GM12878 (cell line): ENCODE data around the gene MRPL50. TPM values are rescaled to one million over a fixed set of nuclear protein-coding genes. Genes with fewer than 3 reads are reported as not detected.

Experiments used
- ATAC-seq: fragments of 200-7000 bp; cut with Tn5 transposase; 3 replicates; pipeline ENCODE4 v1.9.1; 2020; ENCODE audit warnings: mild to moderate bottlenecking, moderate library complexity
- BruUV-seq: library from RNA; stranded (reverse); fragments of 400-500 nt; replicated peaks from 2 replicates; lab custom pipeline; 2021; lab: Mats Ljungman, UMichigan
- CTCF ChIA-PET: fragments of 300-600 bp; sonication (Branson Sonifier 250); formaldehyde crosslinking; extraction: SDS; loops from one replicate; lab custom pipeline; 2021; ENCODE audit warnings: inconsistent platforms; lab: Yijun Ruan, JAX
- POLR2A ChIA-PET: fragments of 350-600 bp; formaldehyde crosslinking; extraction: SDS; loops from one replicate; lab custom pipeline; 2021; ENCODE audit warnings: inconsistent platforms; lab: Charles Lee
- RAD21 ChIA-PET: fragments of 300-600 bp; sonication (Branson Sonifier 250); formaldehyde crosslinking; loops from one replicate; lab custom pipeline; 2023; ENCODE audit warnings: antibody characterized with exemption; ENCODE audit not compliant: unreplicated experiment; lab: Charles Lee
- SMC1A ChIA-PET: fragments of 300-600 bp; sonication (Branson Sonifier 250); formaldehyde crosslinking; loops from one replicate; lab custom pipeline; 2023; ENCODE audit not compliant: unreplicated experiment, uncharacterized antibody; lab: Charles Lee
- DNase-seq: peaks from one replicate; pipeline ENCODE4 v3.0.0-alpha.2; 2011; ENCODE audit warnings: low read depth, low spot score
- FAIRE-seq: peaks from 3 replicates; lab custom pipeline; 2011; peaks lifted over from hg19 to GRCh38; lab: Jason Lieb, UNC
- H2AFZ ChIP-seq: 2 replicates; pipeline ENCODE4 v1.6.0; 2011; ENCODE audit warnings: low read depth, low read length, control low read depth; ENCODE audit not compliant: control insufficient read depth
- H3K27ac ChIP-seq: 2 replicates; pipeline ENCODE4 v1.5.1; 2011; ENCODE audit warnings: control low read depth; ENCODE audit not compliant: control insufficient read depth, insufficient read depth
- H3K27me3 ChIP-seq, 2 experiments: replicated peaks in 1 of 2; 2 replicates each; pipeline versions ENCODE4 v1.6.0 to v1.6.1; 2011; ENCODE audit warnings: low read length in 1 of 2; ENCODE audit not compliant: control insufficient read depth in 2 of 2, insufficient read depth in 2 of 2
- H3K36me3 ChIP-seq, 2 experiments: 2 replicates each; pipeline ENCODE4 v1.5.1; 2011; ENCODE audit warnings: low read length in 1 of 2; ENCODE audit not compliant: control insufficient read depth in 2 of 2, insufficient read depth in 2 of 2
- H3K4me1 ChIP-seq: 2 replicates; pipeline ENCODE4 v1.6.1; 2011; ENCODE audit warnings: mild to moderate bottlenecking, low read length, moderate library complexity, mixed read lengths; ENCODE audit not compliant: control insufficient read depth, insufficient read depth
- H3K4me2 ChIP-seq: 2 replicates; pipeline ENCODE4 v1.6.0; 2011; ENCODE audit warnings: control low read depth; ENCODE audit not compliant: control insufficient read depth, insufficient read depth
- H3K4me3 ChIP-seq: fragments of 200-600 bp; sonication (generic); 2 replicates; pipeline ENCODE4 v1.5.1; 2016
- H3K79me2 ChIP-seq: 2 replicates; pipeline ENCODE4 v1.6.0; 2011; ENCODE audit warnings: low read length; ENCODE audit not compliant: control insufficient read depth, insufficient read depth
- H3K9ac ChIP-seq: 2 replicates; pipeline ENCODE4 v1.8.0; 2011; ENCODE audit warnings: low read length, control low read depth, mixed read lengths; ENCODE audit not compliant: control insufficient read depth, insufficient read depth
- H3K9me3 ChIP-seq: replicated peaks from 3 replicates; pipeline ENCODE4 v1.5.1; 2011; ENCODE audit warnings: mild to moderate bottlenecking, low read length; ENCODE audit not compliant: control insufficient read depth, insufficient read depth
- H4K20me1 ChIP-seq: 2 replicates; pipeline ENCODE4 v1.6.0; 2011; ENCODE audit not compliant: control insufficient read depth, insufficient read depth
- ATF7 ChIP-seq: fragments of 450-650 bp; IDR thresholded peaks from 2 replicates; pipeline ENCODE4 v1.6.1; 2016; ENCODE audit warnings: low read depth, mild to moderate bottlenecking
- BCL3 ChIP-seq: IDR thresholded peaks from 2 replicates; pipeline ENCODE4 v1.6.1; 2011; ENCODE audit warnings: borderline replicate concordance, low read depth, mild to moderate bottlenecking, moderate library complexity, low read length; ENCODE audit not compliant: insufficient read depth, poor library complexity, severe bottlenecking
- BRCA1 ChIP-seq: IDR thresholded peaks from 2 replicates; pipeline ENCODE4 v1.6.1; 2011; ENCODE audit warnings: low read depth, low read length, improper control_type of control experiment
- CHD2 ChIP-seq: IDR thresholded peaks from 2 replicates; pipeline ENCODE4 v1.6.1; 2011; ENCODE audit warnings: low read depth, low read length, improper control_type of control experiment, borderline replicate concordance
- CREB1 ChIP-seq: IDR thresholded peaks from 2 replicates; pipeline ENCODE4 v1.6.1; 2012; ENCODE audit warnings: low read depth, mild to moderate bottlenecking, inconsistent platforms
- E2F4 ChIP-seq: IDR thresholded peaks from 2 replicates; pipeline ENCODE4 v1.6.1; 2012; ENCODE audit warnings: low read depth, low read length, improper control_type of control experiment
- EZH2 ChIP-seq: IDR thresholded peaks from 2 replicates; pipeline ENCODE4 v1.6.1; 2012; ENCODE audit warnings: low read depth, mild to moderate bottlenecking, control low read depth, inconsistent platforms, low read length, borderline replicate concordance; ENCODE audit not compliant: control insufficient read depth
- FOXM1 ChIP-seq: IDR thresholded peaks from 2 replicates; pipeline ENCODE4 v1.6.1; 2012; ENCODE audit warnings: low read depth, mild to moderate bottlenecking, inconsistent platforms, low read length, moderate library complexity
- RELA ChIP-seq: fragments of 450-650 bp; IDR thresholded peaks from 2 replicates; pipeline ENCODE4 v1.8.0; 2014; ENCODE audit warnings: borderline replicate concordance; ENCODE audit not compliant: partially characterized antibody
- SPI1 ChIP-seq: IDR thresholded peaks from 2 replicates; pipeline ENCODE4 v1.6.1; 2011; ENCODE audit warnings: low read depth, mild to moderate bottlenecking, low read length, moderate library complexity, borderline replicate concordance; ENCODE audit not compliant: insufficient read depth
- ZBTB40 ChIP-seq: fragments of 450-650 bp; IDR thresholded peaks from 2 replicates; pipeline ENCODE4 v1.6.1; 2016; ENCODE audit warnings: mild to moderate bottlenecking, moderate library complexity, borderline replicate concordance
- WGBS: methylation state at CpG from one replicate; pipeline ENCODE4 v1.1.6; 2016; ENCODE audit warnings: low lambda C conversion rate; ENCODE audit not compliant: insufficient replicate concordance, insufficient coverage; ENCODE audit errors: missing lambda C conversion rate; 5-methylcytosine and 5-hydroxymethylcytosine counted together
- in situ Hi-C: fragments of 300-500 bp; cut with MboI; formaldehyde crosslinking; loops from 9 replicates; pipeline ENCODE4 v1.14.3; 2018; ENCODE audit warnings: mixed read lengths
- intact Hi-C: fragments of 100-400 bp; cut with micrococcal nuclease; formaldehyde crosslinking; loops from one replicate; pipeline ENCODE4 v1.14.2; 2022; ENCODE audit not compliant: unreplicated experiment
- polyA plus RNA-seq, 11 experiments: library from polyadenylated mRNA; depleted of rRNA in 4 of 11; unstranded in 6 of 11; stranded (reverse) in 5 of 11; fragments of >200 nt; fragmentation: Nextera tagmentation in 4 of 11; fragmentation: Illumina TruSeq in 1 of 11; extraction: Ambion mirVana in 4 of 11; extraction: Trizol in 1 of 11; gene quantifications; 1 replicate in 1 of 11; 2 replicates in 10 of 11; pipeline versions ENCODE4 v1.2.1 to v1.2.3, GENCODE V29; 2011 to 2016; ENCODE audit warnings: inconsistent platforms in 2 of 11, missing spikeins in 2 of 11, low read depth in 1 of 11
- total RNA-seq, 4 experiments: library from RNA; depleted of rRNA in 3 of 4; stranded (reverse); fragments of >200 nt in 3 of 4; fragmentation: Illumina TruSeq in 1 of 4; extraction: Trizol in 1 of 4; gene quantifications; 2 replicates each; pipeline versions ENCODE4 v1.2.1 to v1.2.3, GENCODE V29; 2013 to 2021

Gene MRPL50
- total and polyA plus RNA-seq, 10 of the 15 experiments (the other 5 are each of a cell fraction or from before 2014, with no cell fraction given) = 12.8 to 79.4 (median 27.9) TPM

GRCh38 chr9:101435601-101436079, 37.2 kb upstream of the MRPL50 start, which contains the start of gene ALDOB (continued):
- TF ChIP-seq BCL3 = no peak

- Histone ChIP-seq H3K4me1 (no peaks in the 10 kb centered on the region), H2AFZ (no peak overlapping the region), H3K27me3 (no peaks in the 10 kb centered on the region), H3K9ac (no peak overlapping the region), H3K4me3 (no peak overlapping the region), H3K9me3 (no peaks in the 10 kb centered on the region), H3K27ac (no peak overlapping the region), H3K4me2 (no peak overlapping the region; the same call in 1 of the 2 replicates), H4K20me1 (no peaks in the 10 kb centered on the region), H3K79me2 (no peaks in the 10 kb centered on the region), H3K36me3 (no peaks in the 10 kb centered on the region)
- ATAC-seq (peak; percentile 38; the same call in 2 of the 3 replicates), FAIRE-seq (no peak), DNase-seq (no peak)
- SMC1A ChIA-PET = interaction anchor here (1.4 to 2.0 kb wide), 3 partner anchors 11 to 35 kb away, joined by 3 to 6 read pairs (median 4); no protein-coding TSS in a partner anchor
- POLR2A ChIA-PET = no interaction called here
- intact Hi-C loops = no loop called here
- WGBS = 18% methylated on average over 3 of the region's 3 CpGs
- no TSS peak for BruUV-seq
- in situ Hi-C loops = no loop called here
- RAD21 ChIA-PET = no interaction called here
- CTCF ChIA-PET = interaction anchor here (0.8 to 3.0 kb wide), 5 partner anchors 11 to 106 kb away, joined by 3 to 8 read pairs (median 3); partner anchors contain the start of gene RNF20
- TF ChIP-seq E2F4 (no peak), ZBTB40 (no peak), CREB1 (no peak), BRCA1 (no peak), CHD2 (no peak), FOXM1 (no peak), BCL3 (no peak), SPI1 (peak; percentile 41; the same call in 1 of the 2 replicates), ATF7 (peak; percentile 39; the same call in 1 of the 2 replicates), EZH2 (no peak), RELA (no peak)
Measured at GRCh38 chr9:101434998-101435397, 36.6 kb upstream of the MRPL50 start.
